Kidney (tissue), 14 donors: Measurements from ENCODE around the gene CAVIN1. TPM values are rescaled to one million over a fixed set of nuclear protein-coding genes. Genes with fewer than 3 reads are reported as not detected.

ENCODE experiments used
- DNase-seq, 5 donors: peaks; one replicate each; pipeline ENCODE4 v3.0.0-alpha.2; 2013 to 2020
- FAIRE-seq: peaks from 2 replicates; lab custom pipeline; 2012; peaks lifted over from hg19 to GRCh38; lab: Jason Lieb, UNC
- H3K27ac ChIP-seq, 2 donors: one replicate each; pipeline ENCODE4 v1.7.0; 2013; ENCODE audit warnings: low read depth in 2 of 2, low read length in 2 of 2, inconsistent platforms in 1 of 2
- H3K27me3 ChIP-seq: one replicate; pipeline ENCODE4 v1.7.1; 2013; ENCODE audit warnings: low read length, inconsistent platforms; ENCODE audit not compliant: control insufficient read depth, insufficient read depth
- H3K36me3 ChIP-seq, 3 donors: one replicate each; pipeline versions ENCODE4 v1.7.0 to v1.7.1; 2013; ENCODE audit warnings: low read length in 3 of 3, control low read depth in 1 of 3, inconsistent platforms in 1 of 3; ENCODE audit not compliant: insufficient read depth in 3 of 3, control insufficient read depth in 2 of 3
- H3K4me1 ChIP-seq, 3 donors: one replicate each; pipeline versions ENCODE4 v1.7.0 to v1.7.1; 2013; ENCODE audit warnings: low read length in 3 of 3, inconsistent platforms in 1 of 3, low read depth in 1 of 3; ENCODE audit not compliant: control insufficient read depth in 2 of 3, insufficient read depth in 2 of 3
- H3K4me3 ChIP-seq, 3 donors: one replicate each; pipeline versions ENCODE4 v1.7.0 to v1.8.1; 2013; ENCODE audit warnings: low read length in 3 of 3, control low read depth in 1 of 3, inconsistent platforms in 1 of 3
- H3K9ac ChIP-seq, 3 donors: one replicate each; pipeline versions ENCODE4 v1.7.0 to v1.7.1; 2013; ENCODE audit warnings: low read length in 3 of 3, control low read depth in 1 of 3, inconsistent platforms in 1 of 3
- H3K9me3 ChIP-seq, 3 donors: one replicate each; pipeline versions ENCODE4 v1.7.0 to v1.7.1; 2013; ENCODE audit warnings: low read length in 3 of 3, control low read depth in 1 of 3, inconsistent platforms in 1 of 3; ENCODE audit not compliant: control insufficient read depth in 2 of 3, insufficient read depth in 1 of 3
- CTCF ChIP-seq: IDR thresholded peaks from 3 replicates; pipeline ENCODE4 v1.5.1; 2012; ENCODE audit warnings: mild to moderate bottlenecking, moderate library complexity, borderline replicate concordance; ENCODE audit not compliant: insufficient read depth; ENCODE audit errors: extremely low read depth
- intact Hi-C: fragments of 100-400 bp; cut with DNase I; formaldehyde crosslinking; loops from one replicate; pipeline ENCODE4 v1.11.1; 2022
- polyA plus RNA-seq: library from polyadenylated mRNA; stranded (reverse); fragments of 350-450 nt; fragmentation: Illumina TruSeq; extraction: RNeasy Lipid Tissue Mini Kit (QIAGEN cat#74804); gene quantifications from one replicate; pipeline ENCODE4 v1.2.3, GENCODE V29; 2014; ENCODE audit warnings: low read depth, low replicate concordance; ENCODE audit not compliant: insufficient read depth
- total RNA-seq: library from RNA; stranded (reverse); fragmentation: NEBNext Ultra II Directional; extraction: Animal tissue kit (Norgen Biotek cat#: 25700); gene quantifications from one replicate; pipeline ENCODE4 v1.2.1, GENCODE V29; 2021
- donor health status: control.
- donor health status: control.
- donor health status: control.
- donor health status: control.
- donor health status: control.
- donor health status: DM: yes; HTN: yes; CAD: no.
- donor health status: Normal renal cell carcinoma (clear cell type).

Gene CAVIN1
- total and polyA plus RNA-seq, 2 donors from 2014 or later = 67.1 to 204 TPM

GRCh38 chr17:42459256-42459800 is 36.3 kb upstream of the CAVIN1 start:
- Histone ChIP-seq H3K4me1 (peaks cover 4 to 14% (median 12%) of the 10 kb centered on the region in 3 donors), H3K9ac (peak overlapping the region; percentile 75 to 99 (median 93)), H3K36me3 (peaks cover 0 to 4% (median 0%) of the 10 kb centered on the region in 3 donors), H3K27me3 (no peaks in the 10 kb centered on the region), H3K9me3 (no peaks in the 10 kb centered on the region), H3K4me3 (peak overlapping the region; percentile 86 to 94 (median 91)), H3K27ac (peak overlapping the region; percentile 97 to 98)
- intact Hi-C loops = no loop called here
- DNase-seq = peak; percentile 34 to 84 (median 68)
- no peak for FAIRE-seq
- peak; percentile 25 for TF ChIP-seq CTCF

DNA sequence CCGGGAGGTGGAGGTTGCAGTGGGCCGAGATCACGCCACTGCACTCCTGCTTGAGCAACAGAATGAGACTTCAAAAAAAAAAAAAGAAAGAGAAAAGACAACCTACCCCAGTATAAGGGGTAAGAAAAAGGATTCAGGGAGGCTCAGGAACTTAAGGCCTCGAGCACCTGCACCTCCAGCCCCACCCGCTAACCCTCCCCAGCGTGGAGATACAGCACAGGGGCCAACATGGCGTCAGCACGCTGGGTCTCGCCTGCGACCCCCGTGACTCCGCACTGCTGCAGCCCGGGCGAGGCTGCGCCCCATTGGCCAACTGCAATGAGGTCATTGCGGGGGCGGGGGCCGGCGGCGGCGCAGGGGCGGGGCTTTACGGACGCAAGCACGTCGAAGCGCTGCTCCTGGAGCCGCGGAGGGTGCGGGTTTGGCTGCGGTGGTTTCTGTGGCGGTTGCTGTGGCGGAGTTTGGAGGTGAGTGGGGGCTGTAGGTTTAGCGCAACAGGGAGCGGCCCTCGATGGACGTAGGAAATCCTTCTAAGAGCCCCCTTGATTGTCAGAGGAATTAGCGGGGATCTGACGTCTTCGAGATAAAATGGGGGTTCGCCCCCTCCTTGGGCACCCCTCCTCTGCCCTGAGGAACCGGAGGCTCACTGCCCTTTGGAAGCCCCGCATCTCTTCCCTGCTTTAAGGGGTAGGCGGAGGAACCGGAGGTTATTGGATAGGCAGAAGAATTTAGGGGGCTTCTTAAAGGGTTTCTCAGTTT is 35.6 kb upstream of the CAVIN1 start, which contains the start of gene ATP6V0A1:
Gene ATP6V0A1 (plus strand): TSS at position 382 of the 759 bp plus-strand sequence. CDS start 2,017 bp downstream, outside the sequence.
- H3K27ac ChIP-seq = peak within 1 kb of the TSS; percentile 97 to 98
- H3K9ac ChIP-seq = peak within 1 kb of the TSS; percentile 75 to 99 (median 93)
- DNase-seq = peak; percentile 93 to 98 (median 96)
- peaks cover 0 to 3% (median 0%) of the 10 kb centered on the region in 3 donors for H3K36me3 ChIP-seq
- TF ChIP-seq CTCF = no peak
- peak within 1 kb of the TSS; percentile 86 to 94 (median 91) for H3K4me3 ChIP-seq
- peaks cover 4 to 14% (median 12%) of the 10 kb centered on the region in 3 donors for H3K4me1 ChIP-seq
- H3K27me3 ChIP-seq = no peaks in the 10 kb centered on the region
- no peak for FAIRE-seq
- no peaks in the 10 kb centered on the region for H3K9me3 ChIP-seq
- intact Hi-C loops = no loop called here

GRCh38 chr17:42457107-42457792 is 34.2 kb upstream of the CAVIN1 start:
- intact Hi-C loops = no loop called here
- H3K27me3 ChIP-seq = no peaks in the 10 kb centered on the region
- FAIRE-seq (no peak), DNase-seq (peak in 2 of 5 donors; percentile 13 to 27)
- no peak for TF ChIP-seq CTCF
- H3K9me3 ChIP-seq = no peaks in the 10 kb centered on the region
- peak overlapping the region; percentile 58 to 90 for H3K27ac ChIP-seq
- peaks cover 0 to 3% (median 0%) of the 10 kb centered on the region in 3 donors for H3K36me3 ChIP-seq
- H3K4me3 ChIP-seq = no peak overlapping the region
- H3K4me1 ChIP-seq = peaks cover 4 to 14% (median 12%) of the 10 kb centered on the region in 3 donors
- peak overlapping the region in 1 of 3 donors; percentile 9 for H3K9ac ChIP-seq
